SK-N-MC (cell line): ENCODE data around the gene RAB11FIP3.

Experiments
- EZH2 ChIP-seq: fragments of 200-600 bp; sonication (generic); IDR thresholded peaks from one replicate; pipeline ENCODE4 v1.6.1; 2017; ENCODE audit warnings: antibody characterized with exemption
- FOXP2 ChIP-seq: optimal IDR thresholded peaks from 2 replicates; pipeline ENCODE3; 2011; ENCODE audit warnings: mild to moderate bottlenecking, moderate library complexity; ENCODE audit not compliant: insufficient read depth; ENCODE audit errors: extremely low read length, control extremely low read depth
- POLR2AphosphoS5 ChIP-seq: IDR thresholded peaks from 2 replicates; pipeline ENCODE4 v1.6.1; 2012; ENCODE audit warnings: mild to moderate bottlenecking, low read depth, low read length, borderline replicate concordance

GRCh38 chr16:375927-376816, 49.3 kb upstream of the RAB11FIP3 start:
- TF ChIP-seq EZH2 (no peak), POLR2AphosphoS5 (no peak), FOXP2 (no peak)
